Liver (tissue), 3 donors: ENCODE data around the gene ETS2.

Experiments used
- CTCF ChIP-seq: fragments of 150-350 bp; IDR thresholded peaks from 2 replicates; pipeline ENCODE4 v1.5.1; 2017; ENCODE audit warnings: improper control_type of control experiment, low read depth, low read length; ENCODE audit not compliant: missing input control
- JUND ChIP-seq, 2 donors: IDR thresholded peaks; 2 replicates each; pipeline ENCODE4 v1.6.1; 2016; ENCODE audit warnings: antibody characterized with exemption in 2 of 2
- MAX ChIP-seq: IDR thresholded peaks from 2 replicates; pipeline ENCODE4 v1.6.1; 2016; ENCODE audit warnings: antibody characterized with exemption
- RAD21 ChIP-seq, 2 donors: IDR thresholded peaks; 2 replicates each; pipeline ENCODE4 v1.6.1; 2016; ENCODE audit warnings: antibody characterized with exemption in 2 of 2, mild to moderate bottlenecking in 2 of 2
- SP1 ChIP-seq: IDR thresholded peaks from 2 replicates; pipeline ENCODE4 v1.6.1; 2018; ENCODE audit warnings: antibody characterized with exemption, mild to moderate bottlenecking
- TAF1 ChIP-seq: conservative IDR thresholded peaks from 2 replicates; pipeline ENCODE4 v1.6.1; 2016; ENCODE audit warnings: antibody characterized with exemption, mild to moderate bottlenecking
- YY1 ChIP-seq: IDR thresholded peaks from 2 replicates; pipeline ENCODE4 v1.6.1; 2016; ENCODE audit warnings: antibody characterized with exemption, mild to moderate bottlenecking
- TF ChIP-seq, protein P1 (sequence below): IDR thresholded peaks from 2 replicates; pipeline ENCODE4 v1.6.1; 2016; ENCODE audit warnings: antibody characterized with exemption, mild to moderate bottlenecking
- donor health status: healthy.
- donor health status: healthy.

GRCh38 chr21:38832664-38833063, 26.9 kb downstream of the ETS2 start:
- TF ChIP-seq CTCF (no peak), MAX (no peak), YY1 (no peak), SP1 (no peak), JUND (IDR thresholded peaks at IDR 0.05) (no peak), RAD21 (IDR thresholded peaks at IDR 0.05) (no peak), TAF1 (no peak)
- TF ChIP-seq, protein P1, sequence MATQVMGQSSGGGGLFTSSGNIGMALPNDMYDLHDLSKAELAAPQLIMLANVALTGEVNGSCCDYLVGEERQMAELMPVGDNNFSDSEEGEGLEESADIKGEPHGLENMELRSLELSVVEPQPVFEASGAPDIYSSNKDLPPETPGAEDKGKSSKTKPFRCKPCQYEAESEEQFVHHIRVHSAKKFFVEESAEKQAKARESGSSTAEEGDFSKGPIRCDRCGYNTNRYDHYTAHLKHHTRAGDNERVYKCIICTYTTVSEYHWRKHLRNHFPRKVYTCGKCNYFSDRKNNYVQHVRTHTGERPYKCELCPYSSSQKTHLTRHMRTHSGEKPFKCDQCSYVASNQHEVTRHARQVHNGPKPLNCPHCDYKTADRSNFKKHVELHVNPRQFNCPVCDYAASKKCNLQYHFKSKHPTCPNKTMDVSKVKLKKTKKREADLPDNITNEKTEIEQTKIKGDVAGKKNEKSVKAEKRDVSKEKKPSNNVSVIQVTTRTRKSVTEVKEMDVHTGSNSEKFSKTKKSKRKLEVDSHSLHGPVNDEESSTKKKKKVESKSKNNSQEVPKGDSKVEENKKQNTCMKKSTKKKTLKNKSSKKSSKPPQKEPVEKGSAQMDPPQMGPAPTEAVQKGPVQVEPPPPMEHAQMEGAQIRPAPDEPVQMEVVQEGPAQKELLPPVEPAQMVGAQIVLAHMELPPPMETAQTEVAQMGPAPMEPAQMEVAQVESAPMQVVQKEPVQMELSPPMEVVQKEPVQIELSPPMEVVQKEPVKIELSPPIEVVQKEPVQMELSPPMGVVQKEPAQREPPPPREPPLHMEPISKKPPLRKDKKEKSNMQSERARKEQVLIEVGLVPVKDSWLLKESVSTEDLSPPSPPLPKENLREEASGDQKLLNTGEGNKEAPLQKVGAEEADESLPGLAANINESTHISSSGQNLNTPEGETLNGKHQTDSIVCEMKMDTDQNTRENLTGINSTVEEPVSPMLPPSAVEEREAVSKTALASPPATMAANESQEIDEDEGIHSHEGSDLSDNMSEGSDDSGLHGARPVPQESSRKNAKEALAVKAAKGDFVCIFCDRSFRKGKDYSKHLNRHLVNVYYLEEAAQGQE = no peak
